Mammary epithelial cell (primary cell): ENCODE data around the gene LRRC27.

Source experiments
- CTCF ChIP-seq, 2 donors: IDR thresholded peaks in 1 of 2; conservative IDR thresholded peaks in 1 of 2; 2 replicates each; pipeline ENCODE4 v1.5.1; 2011 to 2012; ENCODE audit warnings: inconsistent platforms in 2 of 2, low read length in 2 of 2, mild to moderate bottlenecking in 2 of 2, control low read depth in 1 of 2, low read depth in 1 of 2; ENCODE audit not compliant: insufficient read depth in 1 of 2; ENCODE audit errors: extremely low read depth in 1 of 2
- EZH2 ChIP-seq: IDR thresholded peaks from 2 replicates; pipeline ENCODE4 v1.6.1; 2012; ENCODE audit warnings: low read length, inconsistent platforms, borderline replicate concordance

GRCh38 chr10:132419538-132420468 lies 87.8 kb downstream of the LRRC27 start:
- TF ChIP-seq CTCF (conservative IDR thresholded peaks at IDR 0.05 in 1 of 2, IDR thresholded peaks at IDR 0.05 in 1 of 2; ENCODE audit: extremely low read depth in 1 of 2, insufficient read depth in 1 of 2, low read depth in 1 of 2, low read length in 2 of 2) (no peak), EZH2 (no peak)
